Measurements from ENCODE around the gene KLRC1.
"Not testable (repeated sequence)": the region's sequence is repeated elsewhere in the genome, so short reads cannot be mapped to it uniquely, and the experiment has no call there.

The KLRC1 gene

GRCh38 chr12:10453156-10453555 is at the start of gene KLRC1:
Gene KLRC1 (minus strand): TSS chr12:10453377. CDS start chr12:10451156, 2,221 bp downstream.
- DNase-seq: no peak

- no peak for DNase-seq
These were observed 47.9 kb upstream of the KLRC1 start for GRCh38 chr12:10501030-10501429.

- DNase-seq: no peak
These were observed 44.9 kb upstream of the KLRC1 start for GRCh38 chr12:10498042-10498441.

- DNase-seq: no peak
These were observed 44.4 kb upstream of the KLRC1 start for GRCh38 chr12:10497602-10498001.

- no peak for DNase-seq
These were observed 38.6 kb upstream of the KLRC1 start for GRCh38 chr12:10491766-10492165.

GRCh38 chr12:10487328-10487727 is 34.2 kb upstream of the KLRC1 start:
- DNase-seq: not testable (repeated sequence)

- not testable (repeated sequence) for DNase-seq
These were observed 28.7 kb upstream of the KLRC1 start for GRCh38 chr12:10481901-10482300.

GRCh38 chr12:10472808-10473207 is 19.6 kb upstream of the KLRC1 start:
- DNase-seq: not testable (repeated sequence)

- DNase-seq: no peak
These were observed 16.5 kb upstream of the KLRC1 start for GRCh38 chr12:10469701-10470100.

GRCh38 chr12:10466311-10466710 is 13.1 kb upstream of the KLRC1 start:
- no peak for DNase-seq

- DNase-seq: no peak
These were observed 4.6 kb upstream of the KLRC1 start for GRCh38 chr12:10457760-10458159.

GRCh38 chr12:10456856-10457255 is 3.7 kb upstream of the KLRC1 start:
- no peak for DNase-seq

GRCh38 chr12:10455766-10456165 is 2.6 kb upstream of the KLRC1 start:
- DNase-seq: no peak

GRCh38 chr12:10454531-10454930 is 1.4 kb upstream of the KLRC1 start:
- no peak for DNase-seq

- no peak for DNase-seq
These were observed 4.9 kb downstream of the KLRC1 start for GRCh38 chr12:10448236-10448635.

- DNase-seq: not testable (repeated sequence)
These were observed 7.1 kb downstream of the KLRC1 start for GRCh38 chr12:10446052-10446451.

- DNase-seq: peak in 2 of 58 donors; percentile 3 to 11
These were observed 12.0 kb downstream of the KLRC1 start for GRCh38 chr12:10441144-10441543.

- not testable (repeated sequence) for DNase-seq
These were observed 13.4 kb downstream of the KLRC1 start for GRCh38 chr12:10439608-10440274.

- not testable (repeated sequence) for DNase-seq
These were observed 15.6 kb downstream of the KLRC1 start for GRCh38 chr12:10437601-10438000.

GRCh38 chr12:10435816-10436215 is 17.4 kb downstream of the KLRC1 start, which contains the start of gene KLRC2:
Gene KLRC2 (minus strand): TSS chr12:10436010. CDS start chr12:10435986, 24 bp downstream.
- peak in 5 of 58 donors; percentile 1 to 26 (median 6) for DNase-seq

- not testable (repeated sequence) for DNase-seq
These were observed 22.6 kb downstream of the KLRC1 start for GRCh38 chr12:10430623-10431022.

GRCh38 chr12:10425938-10426337 is 27.2 kb downstream of the KLRC1 start:
- peak in 4 of 58 donors; percentile 4 to 9 (median 8) for DNase-seq

- DNase-seq: not testable (repeated sequence)
These were observed 28.8 kb downstream of the KLRC1 start for GRCh38 chr12:10424260-10424899.
